WTC11 (cell line): ENCODE data around the gene APCS. TPM values are rescaled to one million over a fixed set of nuclear protein-coding genes. Genes with fewer than 3 reads are reported as not detected.

Experiments
- ATAC-seq: fragments of 200-7000 bp; cut with Tn5 transposase; 2 replicates; pipeline ENCODE4 v1.10.0; 2021; ENCODE audit warnings: mild to moderate bottlenecking, moderate library complexity
- CTCF ChIA-PET: fragments of 300-600 bp; sonication (Branson Sonifier 250); formaldehyde crosslinking; loops from one replicate; lab custom pipeline; 2021; ENCODE audit warnings: antibody characterized with exemption; lab: Charles Lee
- POLR2A ChIA-PET: fragments of 350-600 bp; sonication (Branson Sonifier 250); formaldehyde crosslinking; loops from one replicate; lab custom pipeline; 2021; ENCODE audit warnings: antibody characterized with exemption; lab: Charles Lee
- DNase-seq: peaks from one replicate; pipeline ENCODE4 v3.0.0; 2021; ENCODE audit warnings: low spot score
- H3K27ac Mint-ChIP-seq: 2 replicates; pipeline ENCODE4 v1.8.0; 2021; ENCODE audit warnings: mixed read lengths
- H3K27me3 Mint-ChIP-seq: 2 replicates; pipeline ENCODE4 v1.8.0; 2021; ENCODE audit warnings: low read depth, mild to moderate bottlenecking, moderate library complexity, mixed read lengths
- H3K36me3 Mint-ChIP-seq: 2 replicates; pipeline ENCODE4 v1.8.0; 2021; ENCODE audit warnings: mixed read lengths
- H3K4me1 Mint-ChIP-seq: 2 replicates; pipeline ENCODE4 v1.8.0; 2022; ENCODE audit warnings: mixed read lengths
- H3K4me3 Mint-ChIP-seq: 2 replicates; pipeline ENCODE4 v1.8.0; 2021; ENCODE audit warnings: mild to moderate bottlenecking, moderate library complexity, mixed read lengths
- H3K9me3 Mint-ChIP-seq: 2 replicates; pipeline ENCODE4 v1.8.0; 2021; ENCODE audit warnings: mixed read lengths
- CBFB ChIP-seq: sonication (generic); formaldehyde crosslinking; IDR thresholded peaks from 2 replicates; pipeline ENCODE4 v1.8.1; 2022; ENCODE audit warnings: mild to moderate bottlenecking, low read depth, missing genetic modification reagents
- FOXJ3 ChIP-seq: sonication (generic); formaldehyde crosslinking; IDR thresholded peaks from 2 replicates; pipeline ENCODE4 v1.9.0; 2021; ENCODE audit warnings: missing genetic modification reagents, mild to moderate bottlenecking, borderline replicate concordance
- GABPB1 ChIP-seq: sonication (generic); formaldehyde crosslinking; IDR thresholded peaks from 2 replicates; pipeline ENCODE4 v1.8.1; 2023; ENCODE audit warnings: mild to moderate bottlenecking, missing genetic modification reagents
- JUN ChIP-seq: sonication (generic); formaldehyde crosslinking; IDR thresholded peaks from 2 replicates; pipeline ENCODE4 v1.8.0; 2023; ENCODE audit warnings: mild to moderate bottlenecking, missing genetic modification reagents
- NR3C1 ChIP-seq: sonication (generic); formaldehyde crosslinking; conservative IDR thresholded peaks from 2 replicates; pipeline ENCODE4 v1.8.1; 2023; ENCODE audit warnings: low read depth, mild to moderate bottlenecking, missing genetic modification reagents
- SOX15 ChIP-seq: fragments of 250-450 bp; sonication (Bioruptor Pico); IDR thresholded peaks from 2 replicates; pipeline ENCODE4 v1.9.0; 2021; ENCODE audit warnings: mild to moderate bottlenecking
- TCF7 ChIP-seq: sonication (generic); formaldehyde crosslinking; IDR thresholded peaks from 2 replicates; pipeline ENCODE4 v1.8.0; 2022; ENCODE audit warnings: mild to moderate bottlenecking, low read depth, missing genetic modification reagents, moderate library complexity
- ZNF219 ChIP-seq: sonication (generic); formaldehyde crosslinking; IDR thresholded peaks from 2 replicates; pipeline ENCODE4 v1.8.0; 2023; ENCODE audit warnings: missing genetic modification reagents, mild to moderate bottlenecking, borderline replicate concordance
- ZNF416 ChIP-seq: fragments of 250-450 bp; sonication (Bioruptor Pico); IDR thresholded peaks from 2 replicates; pipeline ENCODE4 v1.9.0; 2021; ENCODE audit warnings: mild to moderate bottlenecking, inconsistent platforms
- ZNF423 ChIP-seq: fragments of 250-450 bp; sonication (Bioruptor Pico); IDR thresholded peaks from 2 replicates; pipeline ENCODE4 v2.1.2; 2022; ENCODE audit warnings: mild to moderate bottlenecking, moderate library complexity
- ZNF671 ChIP-seq: fragments of 250-450 bp; sonication (Bioruptor Pico); IDR thresholded peaks from 2 replicates; pipeline ENCODE4 v1.8.0; 2021; ENCODE audit warnings: mild to moderate bottlenecking
- total RNA-seq: library from RNA; stranded (reverse); gene quantifications from 3 replicates; pipeline ENCODE4 v1.2.3, GENCODE V29; 2021
- TF ChIP-seq, protein P1 (sequence below): fragments of 250-450 bp; sonication (Bioruptor Pico); conservative IDR thresholded peaks from 2 replicates; pipeline ENCODE4 v1.9.0; 2021; ENCODE audit warnings: mild to moderate bottlenecking
- TF ChIP-seq, protein P2 (sequence below): sonication (generic); formaldehyde crosslinking; IDR thresholded peaks from 2 replicates; pipeline ENCODE4 v1.8.0; 2022; ENCODE audit warnings: mild to moderate bottlenecking, missing genetic modification reagents
- TF ChIP-seq, protein P3 (sequence below): fragments of 250-450 bp; sonication (Bioruptor Pico); IDR thresholded peaks from 2 replicates; pipeline ENCODE4 v1.9.0; 2021; ENCODE audit warnings: mild to moderate bottlenecking
- TF ChIP-seq, protein P4 (sequence below): sonication (generic); formaldehyde crosslinking; conservative IDR thresholded peaks from 2 replicates; pipeline ENCODE4 v1.8.1; 2023; ENCODE audit warnings: mild to moderate bottlenecking, low read depth, missing genetic modification reagents, moderate library complexity
- TF ChIP-seq, protein P5 (sequence below): sonication (generic); formaldehyde crosslinking; IDR thresholded peaks from 2 replicates; pipeline ENCODE4 v1.8.1; 2023; ENCODE audit warnings: mild to moderate bottlenecking, missing genetic modification reagents, moderate library complexity

APCS gene
- total RNA-seq, 1 experiment from 2014 or later = 0.44 TPM

DNA sequence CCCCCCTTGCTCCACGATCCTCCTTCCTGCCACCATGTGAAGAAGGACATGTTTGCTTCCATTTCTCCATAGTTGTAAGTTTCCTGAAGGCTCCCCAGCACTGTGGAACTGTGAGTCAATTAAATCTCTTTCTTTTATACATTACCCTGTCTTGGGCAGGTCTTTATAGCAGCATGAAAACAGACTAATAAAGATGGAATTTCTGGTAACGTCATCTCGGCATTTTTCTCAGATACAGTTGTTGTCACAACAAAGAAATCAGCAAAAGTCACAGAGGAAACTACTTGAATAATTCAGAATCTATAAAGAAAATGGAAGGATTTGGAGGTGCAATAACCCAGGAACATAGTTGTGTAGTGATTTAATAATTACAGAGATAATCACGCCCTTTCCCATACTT, 4.4 kb downstream of the APCS start:
- ATAC-seq = no peak
- H3K4me3 Mint-ChIP-seq = no peak overlapping the region
- no peak for DNase-seq
- H3K9me3 Mint-ChIP-seq = peaks cover 5% of the 10 kb centered on the region
- POLR2A ChIA-PET = no interaction called here
- TF ChIP-seq, protein P1, sequence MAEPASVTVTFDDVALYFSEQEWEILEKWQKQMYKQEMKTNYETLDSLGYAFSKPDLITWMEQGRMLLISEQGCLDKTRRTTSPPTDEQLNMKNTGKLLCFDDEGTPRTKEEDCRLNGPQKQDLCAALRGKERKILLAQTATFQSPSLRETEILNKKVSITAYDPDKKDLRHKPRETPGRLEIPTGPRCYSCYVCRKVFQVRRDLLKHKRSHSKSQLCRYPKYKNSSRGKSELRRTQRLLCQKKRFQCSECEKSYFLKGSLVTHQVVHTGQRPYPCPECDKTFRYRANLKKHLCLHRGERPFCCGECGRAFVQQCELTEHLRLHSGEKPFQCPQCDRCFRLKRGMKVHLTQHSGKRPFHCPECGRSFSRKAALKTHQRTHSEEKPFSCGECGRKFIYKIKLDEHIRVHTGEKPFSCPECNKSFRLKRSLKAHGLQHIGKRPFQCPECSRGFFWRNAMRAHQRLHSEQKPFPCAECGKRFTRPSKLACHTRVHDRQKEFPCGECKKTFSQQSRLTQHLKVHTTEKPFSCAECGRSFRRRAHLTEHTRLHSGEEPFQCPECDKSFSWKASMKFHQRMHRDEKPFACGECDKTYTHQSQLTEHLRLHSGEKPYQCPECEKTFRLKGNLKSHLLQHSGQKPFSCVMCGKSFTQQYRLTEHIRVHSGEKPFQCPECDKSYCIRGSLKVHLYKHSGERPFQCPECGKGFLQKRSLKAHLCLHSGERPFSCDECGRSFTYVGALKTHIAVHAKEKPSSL (CRISPR knock-in tag) = no peak
- TF ChIP-seq, protein P2, sequence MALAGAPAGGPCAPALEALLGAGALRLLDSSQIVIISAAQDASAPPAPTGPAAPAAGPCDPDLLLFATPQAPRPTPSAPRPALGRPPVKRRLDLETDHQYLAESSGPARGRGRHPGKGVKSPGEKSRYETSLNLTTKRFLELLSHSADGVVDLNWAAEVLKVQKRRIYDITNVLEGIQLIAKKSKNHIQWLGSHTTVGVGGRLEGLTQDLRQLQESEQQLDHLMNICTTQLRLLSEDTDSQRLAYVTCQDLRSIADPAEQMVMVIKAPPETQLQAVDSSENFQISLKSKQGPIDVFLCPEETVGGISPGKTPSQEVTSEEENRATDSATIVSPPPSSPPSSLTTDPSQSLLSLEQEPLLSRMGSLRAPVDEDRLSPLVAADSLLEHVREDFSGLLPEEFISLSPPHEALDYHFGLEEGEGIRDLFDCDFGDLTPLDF (CRISPR knock-in tag) = no peak
- no peak for TF ChIP-seq FOXJ3 (CRISPR knock-in tag)
- H3K4me1 Mint-ChIP-seq = no peaks in the 10 kb centered on the region
- H3K36me3 Mint-ChIP-seq = no peaks in the 10 kb centered on the region
- CTCF ChIA-PET = no interaction called here
- no peak overlapping the region for H3K27ac Mint-ChIP-seq
- H3K27me3 Mint-ChIP-seq = 0 out of 2 replicates have a peak, but pooled peaks cover 2% of the 10 kb centered on the region

DNA sequence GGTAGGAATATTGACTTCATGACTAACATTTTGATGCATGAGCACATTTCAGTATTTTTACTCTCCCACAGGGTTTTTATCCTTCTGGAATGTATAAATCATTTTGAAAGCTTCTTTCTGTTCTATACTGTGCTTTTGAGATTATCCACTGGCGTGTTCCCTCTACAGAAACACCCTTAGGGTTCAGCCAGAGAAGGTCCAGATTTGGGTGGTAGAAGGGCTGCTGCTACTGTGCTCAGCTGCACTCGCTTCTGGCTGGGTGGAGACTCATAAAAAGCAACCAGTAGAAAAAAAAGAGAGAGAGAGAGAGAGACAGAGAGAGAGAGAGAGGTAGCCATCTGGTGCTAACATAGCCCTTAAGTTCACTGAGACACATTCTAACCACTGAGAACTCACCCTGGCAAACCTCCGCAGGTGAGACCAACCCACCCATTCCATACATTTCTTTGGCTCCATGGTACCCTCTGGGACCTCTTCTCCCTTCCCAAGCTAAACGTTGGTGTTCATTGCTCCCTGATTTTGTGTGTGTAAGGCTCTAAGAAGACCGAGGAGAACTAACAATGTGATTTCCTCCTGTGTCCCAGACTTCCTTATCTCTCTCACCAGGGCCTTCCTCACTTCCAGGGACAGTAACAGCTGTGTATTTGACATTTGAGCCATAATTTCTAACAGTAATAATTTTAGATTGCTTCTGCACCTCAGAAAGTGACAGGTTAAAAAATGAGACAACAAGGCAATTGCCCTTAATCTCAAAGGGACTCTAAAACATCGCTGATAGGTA, 7.2 kb downstream of the APCS start:
- POLR2A ChIA-PET = no interaction called here
- no peaks in the 10 kb centered on the region for H3K36me3 Mint-ChIP-seq
- no peak for TF ChIP-seq NR3C1 (CRISPR knock-in tag)
- TF ChIP-seq, all 79 proteins: peak for 0
- Mint-ChIP-seq H3K27ac (no peak overlapping the region), H3K27me3 (0 out of 2 replicates have a peak, but pooled peaks cover 2% of the 10 kb centered on the region), H3K4me1 (0 out of 2 replicates have a peak, but pooled peaks cover 3% of the 10 kb centered on the region), H3K9me3 (peaks cover 18% of the 10 kb centered on the region), H3K4me3 (no peak overlapping the region)
- DNase-seq (no peak), ATAC-seq (no peak)
- CTCF ChIA-PET = no interaction called here

DNA sequence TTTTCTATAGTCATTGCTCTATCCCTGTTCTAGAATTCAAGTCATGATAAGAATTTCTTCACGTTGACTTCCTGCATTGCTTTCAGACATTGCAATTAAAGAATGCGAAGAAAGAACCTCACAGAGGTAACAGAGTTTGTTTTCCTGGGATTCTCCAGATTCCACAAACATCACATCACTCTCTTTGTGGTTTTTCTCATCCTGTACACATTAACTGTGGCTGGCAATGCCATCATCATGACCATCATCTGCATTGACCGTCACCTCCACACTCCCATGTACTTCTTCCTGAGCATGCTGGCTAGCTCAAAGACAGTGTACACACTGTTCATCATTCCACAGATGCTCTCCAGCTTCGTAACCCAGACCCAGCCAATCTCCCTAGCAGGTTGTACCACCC, 10.6 kb downstream of the APCS start:
- peaks cover 7% of the 10 kb centered on the region for H3K36me3 Mint-ChIP-seq
- DNase-seq = no peak
- TF ChIP-seq ZNF416 (CRISPR knock-in tag) (no peak), ZNF423 (no peak), CBFB (CRISPR knock-in tag) (no peak), ZNF219 (no peak), JUN (CRISPR knock-in tag) (no peak), ZNF671 (CRISPR knock-in tag) (no peak), SOX15 (no peak), GABPB1 (CRISPR knock-in tag) (no peak), TCF7 (no peak), FOXJ3 (CRISPR knock-in tag) (no peak)
- TF ChIP-seq, protein P3, sequence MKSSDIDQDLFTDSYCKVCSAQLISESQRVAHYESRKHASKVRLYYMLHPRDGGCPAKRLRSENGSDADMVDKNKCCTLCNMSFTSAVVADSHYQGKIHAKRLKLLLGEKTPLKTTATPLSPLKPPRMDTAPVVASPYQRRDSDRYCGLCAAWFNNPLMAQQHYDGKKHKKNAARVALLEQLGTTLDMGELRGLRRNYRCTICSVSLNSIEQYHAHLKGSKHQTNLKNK (CRISPR knock-in tag) = no peak
- TF ChIP-seq, protein P4, sequence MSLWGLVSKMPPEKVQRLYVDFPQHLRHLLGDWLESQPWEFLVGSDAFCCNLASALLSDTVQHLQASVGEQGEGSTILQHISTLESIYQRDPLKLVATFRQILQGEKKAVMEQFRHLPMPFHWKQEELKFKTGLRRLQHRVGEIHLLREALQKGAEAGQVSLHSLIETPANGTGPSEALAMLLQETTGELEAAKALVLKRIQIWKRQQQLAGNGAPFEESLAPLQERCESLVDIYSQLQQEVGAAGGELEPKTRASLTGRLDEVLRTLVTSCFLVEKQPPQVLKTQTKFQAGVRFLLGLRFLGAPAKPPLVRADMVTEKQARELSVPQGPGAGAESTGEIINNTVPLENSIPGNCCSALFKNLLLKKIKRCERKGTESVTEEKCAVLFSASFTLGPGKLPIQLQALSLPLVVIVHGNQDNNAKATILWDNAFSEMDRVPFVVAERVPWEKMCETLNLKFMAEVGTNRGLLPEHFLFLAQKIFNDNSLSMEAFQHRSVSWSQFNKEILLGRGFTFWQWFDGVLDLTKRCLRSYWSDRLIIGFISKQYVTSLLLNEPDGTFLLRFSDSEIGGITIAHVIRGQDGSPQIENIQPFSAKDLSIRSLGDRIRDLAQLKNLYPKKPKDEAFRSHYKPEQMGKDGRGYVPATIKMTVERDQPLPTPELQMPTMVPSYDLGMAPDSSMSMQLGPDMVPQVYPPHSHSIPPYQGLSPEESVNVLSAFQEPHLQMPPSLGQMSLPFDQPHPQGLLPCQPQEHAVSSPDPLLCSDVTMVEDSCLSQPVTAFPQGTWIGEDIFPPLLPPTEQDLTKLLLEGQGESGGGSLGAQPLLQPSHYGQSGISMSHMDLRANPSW (CRISPR knock-in tag) = no peak
- TF ChIP-seq, protein P5, sequence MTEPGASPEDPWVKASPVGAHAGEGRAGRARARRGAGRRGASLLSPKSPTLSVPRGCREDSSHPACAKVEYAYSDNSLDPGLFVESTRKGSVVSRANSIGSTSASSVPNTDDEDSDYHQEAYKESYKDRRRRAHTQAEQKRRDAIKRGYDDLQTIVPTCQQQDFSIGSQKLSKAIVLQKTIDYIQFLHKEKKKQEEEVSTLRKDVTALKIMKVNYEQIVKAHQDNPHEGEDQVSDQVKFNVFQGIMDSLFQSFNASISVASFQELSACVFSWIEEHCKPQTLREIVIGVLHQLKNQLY (CRISPR knock-in tag) = no peak
- no peak; the same call in 1 of the 2 replicates for ATAC-seq
- ChIA-PET CTCF (no interaction called here), POLR2A (no interaction called here)
- H3K27me3 Mint-ChIP-seq = 0 out of 2 replicates have a peak, but pooled peaks cover 2% of the 10 kb centered on the region
- H3K27ac Mint-ChIP-seq = peak overlapping the region; percentile 1; the same call in 1 of the 2 replicates
- 0 out of 2 replicates have a peak, but pooled peaks cover 3% of the 10 kb centered on the region for H3K4me1 Mint-ChIP-seq
- no peak overlapping the region for H3K4me3 Mint-ChIP-seq
- H3K9me3 Mint-ChIP-seq = peaks cover 41% of the 10 kb centered on the region
